ENCODE data around the gene HSPA12A. TPM values are rescaled to one million over a fixed set of nuclear protein-coding genes. Genes with fewer than 3 reads are reported as not detected.

HSPA12A gene
- polyA plus RNA-seq, 10 donors: 5.6 to 11.1 (median 8.0) TPM

GRCh38 chr10:116743266-116744064 lies 1.1 kb upstream of the HSPA12A start:
- no peak for DNase-seq

GRCh38 chr10:116741391-116742351 lies 695 bp downstream of the HSPA12A start:
- peak in 1 of 3 donors; percentile 56 for DNase-seq

- no peak for DNase-seq
Measured at GRCh38 chr10:116740971-116741370, 1.4 kb downstream of the HSPA12A start.

DNA sequence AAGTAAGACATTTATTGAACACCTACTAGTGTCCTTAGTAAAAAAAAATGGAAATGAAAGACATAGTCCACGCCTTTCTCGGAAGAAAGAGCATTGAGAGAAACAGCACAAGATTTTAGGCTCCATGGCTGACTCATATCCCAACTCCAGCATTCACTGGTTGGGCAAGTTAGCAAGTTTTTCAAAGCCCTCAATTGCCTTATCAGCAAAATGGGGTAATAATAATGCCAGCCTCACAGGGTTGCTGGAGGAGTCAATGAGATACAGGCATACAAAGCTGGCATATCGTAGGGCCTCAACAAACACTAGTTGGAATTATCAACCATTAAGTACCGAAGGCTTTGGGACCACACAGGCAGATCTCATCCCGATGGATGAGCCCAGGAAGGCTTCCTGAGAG lies 4.0 kb downstream of the HSPA12A start:
- DNase-seq: no peak

DNA sequence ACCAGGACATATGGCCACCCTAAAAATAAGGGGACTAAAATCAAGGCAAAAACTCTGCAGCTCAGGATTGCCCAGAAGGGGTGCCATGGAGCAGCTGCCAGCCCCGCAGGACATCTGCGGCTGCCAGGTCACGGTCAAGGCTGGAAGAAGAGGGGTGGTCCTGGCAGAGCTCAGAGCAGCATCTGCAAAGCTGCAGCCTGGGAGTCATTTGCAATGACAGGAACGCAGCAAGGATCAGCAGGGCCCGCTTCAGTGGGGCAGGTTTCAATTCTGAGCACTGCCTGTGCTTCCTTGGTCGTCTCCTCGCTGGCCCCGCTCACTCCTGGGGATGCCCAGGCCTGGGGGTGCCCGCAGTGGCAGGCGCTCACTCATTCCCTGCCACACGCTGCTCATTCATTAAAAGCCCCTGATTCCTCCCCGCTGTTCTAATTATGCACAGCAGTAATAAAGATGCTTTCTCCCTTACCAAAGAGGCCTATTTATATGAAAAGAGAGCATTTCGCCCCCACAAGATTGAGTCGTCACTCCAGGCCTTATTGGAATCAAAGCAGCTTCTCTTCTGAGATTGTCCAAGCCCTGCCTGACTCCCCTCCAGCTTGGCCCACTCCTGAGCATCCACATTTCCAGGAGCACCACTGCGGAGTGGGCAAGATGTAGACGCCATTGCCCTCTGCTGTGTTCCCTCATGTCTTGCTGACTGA lies 4.6 kb downstream of the HSPA12A start:
- DNase-seq: no peak

- DNase-seq: no peak
Measured at GRCh38 chr10:116733566-116733965, 8.8 kb downstream of the HSPA12A start.

GRCh38 chr10:116732573-116732972 lies 9.8 kb downstream of the HSPA12A start:
- no peak for DNase-seq

- DNase-seq: no peak
Measured at GRCh38 chr10:116730464-116731260, 11.7 kb downstream of the HSPA12A start.

DNA sequence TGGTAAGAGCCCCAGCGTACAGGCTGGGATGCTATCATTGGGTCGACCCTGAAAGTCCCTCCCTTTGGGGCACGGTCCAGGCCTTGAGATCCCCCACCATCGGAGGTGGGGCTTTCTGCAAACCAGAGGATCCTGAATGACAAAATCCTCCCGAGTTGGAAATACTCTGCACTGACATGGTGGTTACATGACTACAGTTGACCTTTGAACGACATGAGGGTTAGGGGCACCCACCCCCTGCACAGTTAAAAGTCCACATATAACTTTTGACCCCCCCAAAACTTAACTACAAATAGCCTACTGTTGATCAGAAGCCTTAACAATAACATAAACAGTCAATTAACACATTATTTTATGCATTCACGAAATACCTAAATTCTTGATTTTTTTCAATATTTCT lies 13.1 kb downstream of the HSPA12A start:
- DNase-seq: no peak

GRCh38 chr10:116728526-116729096 lies 13.8 kb downstream of the HSPA12A start:
- no peak for DNase-seq

GRCh38 chr10:116723428-116724281 lies 18.7 kb downstream of the HSPA12A start:
- no peak for DNase-seq

DNA sequence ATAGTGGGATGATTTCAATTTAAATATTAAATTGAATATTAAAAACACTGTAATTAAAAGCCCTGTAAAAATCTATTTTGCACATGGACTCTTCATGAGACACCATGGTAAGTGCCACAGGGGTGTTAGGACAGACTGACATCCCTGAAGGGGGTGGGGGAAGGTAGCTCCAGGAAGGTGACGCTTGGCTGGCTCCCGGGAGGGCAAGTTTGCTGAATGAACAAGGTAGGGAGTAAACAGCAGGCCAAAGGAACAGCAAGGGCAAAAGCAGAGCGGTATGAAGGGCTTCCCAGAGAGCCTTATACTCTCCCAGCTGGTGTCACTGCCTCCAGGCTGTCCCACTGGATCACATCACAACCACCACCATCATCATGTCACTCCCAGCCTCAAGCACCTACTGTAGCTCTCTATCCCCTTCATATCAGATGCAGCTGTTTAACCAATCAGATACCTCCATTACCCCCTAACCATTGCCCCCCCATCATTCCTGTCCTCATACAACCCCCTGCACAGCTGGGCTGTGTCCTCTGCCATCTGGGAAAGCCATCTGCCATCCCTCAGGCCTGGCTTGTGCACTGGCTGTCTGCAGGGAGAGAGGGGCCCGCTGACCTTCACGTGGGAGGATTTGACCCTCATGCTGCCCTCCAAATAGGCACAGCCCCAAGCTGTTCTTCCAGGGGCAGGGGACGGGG lies 19.5 kb downstream of the HSPA12A start:
- DNase-seq: no peak

DNA sequence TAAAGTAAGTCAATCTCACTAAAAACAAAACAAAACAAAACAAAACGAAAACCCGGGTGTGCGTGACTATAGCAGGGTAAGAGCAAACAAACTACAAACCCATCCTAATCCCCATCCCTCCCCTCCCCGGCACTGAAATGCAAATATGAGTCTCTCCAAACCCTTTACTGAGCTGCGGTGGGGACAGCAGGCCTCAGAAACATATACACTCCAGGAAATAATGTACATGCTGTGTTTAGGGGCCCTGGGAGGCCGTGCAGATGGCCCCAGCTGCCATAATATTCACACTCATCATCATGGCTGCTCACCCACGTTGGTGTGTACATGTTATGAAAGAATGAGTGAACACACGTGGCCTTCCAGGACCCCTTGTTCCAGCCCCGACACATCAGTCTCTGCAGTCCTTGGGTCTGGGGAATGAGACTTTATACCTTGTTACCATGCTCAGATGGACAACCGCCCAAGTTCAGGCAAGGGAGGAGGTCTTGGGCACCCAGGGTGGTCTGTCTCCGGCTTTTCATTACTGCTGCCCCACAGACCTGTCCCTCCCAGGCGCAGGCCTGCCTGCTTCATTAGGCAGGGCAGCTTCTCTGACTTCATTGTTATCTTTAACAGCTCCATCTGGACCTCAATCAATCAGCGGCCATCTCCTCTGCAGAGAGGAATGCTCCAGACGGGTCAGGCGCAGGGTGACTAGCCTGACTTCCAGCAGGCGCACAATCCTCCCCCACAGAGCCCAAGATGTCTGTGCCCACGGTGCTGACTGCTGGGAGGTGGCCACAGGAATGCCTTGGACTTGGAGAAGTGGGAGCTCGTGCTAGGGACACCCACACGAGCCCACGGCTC lies 20.6 kb downstream of the HSPA12A start:
- no peak for DNase-seq

- DNase-seq: no peak
Measured at GRCh38 chr10:116720668-116721546, 21.5 kb downstream of the HSPA12A start.

DNA sequence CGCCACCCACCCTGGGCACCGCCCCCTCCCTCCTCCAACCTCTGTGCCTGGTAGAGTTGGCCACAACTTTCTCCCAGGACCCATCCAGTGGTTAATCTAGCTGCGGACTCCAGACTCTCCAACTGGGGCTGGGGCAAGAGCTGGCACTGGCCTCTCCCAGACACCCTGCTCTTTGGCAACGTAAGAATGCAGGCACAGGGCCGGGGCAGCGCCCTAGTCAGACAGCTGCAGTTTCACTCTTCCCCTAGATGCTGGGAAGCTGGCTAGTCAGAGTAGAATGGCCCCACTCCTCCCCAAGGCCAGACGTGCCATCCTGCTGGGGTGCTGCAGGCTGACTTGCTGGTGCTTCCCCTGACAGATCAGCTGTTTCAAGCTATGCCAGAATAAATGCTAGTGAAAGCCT lies 22.1 kb downstream of the HSPA12A start:
- no peak for DNase-seq

DNA sequence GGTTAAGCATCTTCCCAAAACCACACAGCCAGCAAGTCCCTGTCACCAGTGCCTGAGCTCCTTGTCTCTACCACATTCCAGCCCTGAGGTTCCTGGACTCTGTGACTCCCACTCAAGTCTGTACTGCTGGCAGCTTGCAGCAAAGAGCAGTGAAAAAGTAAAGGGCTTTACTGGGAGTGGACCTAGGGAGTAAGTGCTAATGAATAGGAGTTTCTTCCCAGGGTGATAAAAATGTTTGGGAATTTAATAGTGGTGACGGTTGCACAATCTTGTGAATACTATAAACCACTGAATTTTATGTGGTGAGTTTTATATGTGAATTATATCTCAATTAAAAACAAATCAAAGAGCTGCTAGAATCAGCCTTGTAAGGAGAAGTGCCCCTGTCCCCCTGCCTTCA lies 22.6 kb downstream of the HSPA12A start:
- DNase-seq: no peak

- DNase-seq: no peak
Measured at GRCh38 chr10:116718058-116718457, 24.3 kb downstream of the HSPA12A start.
